Measurements from ENCODE around the gene PTH1R.

Gene PTH1R

DNA sequence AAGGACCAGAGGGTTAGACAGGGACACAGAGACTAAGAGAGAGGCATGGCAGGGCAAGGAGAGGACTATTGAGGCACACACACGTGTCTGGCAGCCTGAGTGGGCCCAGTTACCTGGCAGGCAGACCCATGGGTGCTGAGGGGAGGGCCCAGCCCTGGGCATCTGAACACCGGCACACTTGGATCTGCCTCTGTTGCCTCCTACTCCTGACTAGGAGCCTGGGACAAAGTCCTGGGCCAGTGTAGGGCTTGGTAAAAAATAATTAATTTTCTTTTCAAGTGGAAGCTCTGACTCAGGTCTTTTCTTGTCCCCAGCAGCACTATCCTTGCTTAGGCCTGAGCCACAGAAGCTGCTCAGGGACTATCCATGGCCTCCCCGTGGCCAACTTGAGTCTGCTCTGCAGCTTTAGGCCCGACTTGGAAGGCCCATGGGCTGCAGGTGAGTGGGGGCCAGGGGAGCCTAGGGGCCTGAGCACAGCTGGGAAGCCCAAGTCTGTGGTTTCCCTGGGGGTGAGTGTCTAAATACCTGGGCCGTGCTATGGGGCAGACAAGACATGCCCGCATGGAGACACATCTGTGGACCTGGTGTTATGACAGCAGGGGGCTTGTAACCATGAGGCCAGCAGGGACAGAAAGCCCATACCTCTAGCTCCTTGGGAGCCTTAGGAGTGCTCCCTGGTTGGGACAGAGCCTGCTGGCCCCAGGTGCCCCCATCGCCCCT, at the start of gene PTH1R:
PTH1R (plus strand) TSS at position 316 of the 720 bp plus-strand sequence. CDS start 5,839 bp downstream, outside the sequence.
- Histone ChIP-seq H3K27me3 (ENCODE audit: control insufficient read depth, insufficient read depth, low read length) (peaks cover 5% of the 10 kb centered on the region), H3K36me3 (ENCODE audit: control insufficient read depth, insufficient read depth, low read length) (no peaks in the 10 kb centered on the region), H3K27ac (ENCODE audit: low read depth, low read length) (no peak within 1 kb of the TSS), H3K9ac (ENCODE audit: low read length) (no peak within 1 kb of the TSS), H3K4me3 (ENCODE audit: low read length) (no peak within 1 kb of the TSS), H3K4me1 (ENCODE audit: control insufficient read depth, insufficient read depth, low read length) (peaks cover 4% of the 10 kb centered on the region)

DNA sequence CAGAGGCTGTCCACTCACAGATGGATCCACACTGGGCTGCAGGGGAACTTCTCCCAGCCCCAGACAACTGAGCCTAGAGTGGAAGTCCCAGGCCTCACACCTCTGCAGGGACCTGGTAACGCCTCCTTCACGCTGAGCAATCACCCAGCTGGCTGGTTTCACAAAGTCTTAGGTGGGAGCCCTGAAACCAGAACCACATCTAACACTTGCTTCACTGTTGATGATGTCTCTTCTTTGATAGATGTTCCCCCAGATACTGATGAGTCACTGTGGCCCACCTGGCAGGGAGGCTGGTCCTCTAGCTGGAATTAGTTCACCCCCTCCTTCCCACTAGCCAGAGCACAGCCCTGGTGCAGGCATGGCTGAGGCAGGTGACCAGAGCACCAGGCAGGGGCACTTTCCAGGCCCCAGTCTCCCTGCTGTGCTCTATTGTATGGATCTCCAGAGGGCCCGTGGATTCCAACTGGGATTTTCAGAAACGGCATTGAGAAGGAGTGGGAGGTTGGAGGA, 47.8 kb upstream of the PTH1R start:
- Histone ChIP-seq H3K4me3 (ENCODE audit: low read length) (no peak overlapping the region), H3K27ac (ENCODE audit: low read depth, low read length) (no peak overlapping the region), H3K27me3 (ENCODE audit: control insufficient read depth, insufficient read depth, low read length) (no peaks in the 10 kb centered on the region), H3K4me1 (ENCODE audit: control insufficient read depth, insufficient read depth, low read length) (no peaks in the 10 kb centered on the region), H3K9ac (ENCODE audit: low read length) (no peak overlapping the region), H3K36me3 (ENCODE audit: control insufficient read depth, insufficient read depth, low read length) (no peaks in the 10 kb centered on the region)

DNA sequence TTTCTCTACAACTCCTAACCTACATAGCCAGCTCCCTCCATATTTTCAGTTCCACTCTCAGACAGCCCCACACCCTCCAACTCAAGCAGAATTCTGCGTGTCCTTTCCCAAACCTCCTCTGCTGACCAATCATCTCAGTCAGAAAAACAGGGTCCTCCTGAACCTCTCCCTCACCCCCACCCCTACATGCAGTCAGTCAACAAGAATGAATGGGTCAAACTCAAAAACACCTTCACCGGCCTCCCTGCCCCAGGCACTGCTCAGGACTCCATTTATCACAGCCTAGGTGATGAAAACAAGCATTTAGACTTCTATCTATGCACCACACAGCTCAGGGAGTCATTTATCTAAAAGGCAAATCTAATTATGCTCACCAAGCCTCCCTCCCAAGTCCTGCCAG, 46.7 kb upstream of the PTH1R start:
- Histone ChIP-seq H3K27me3 (ENCODE audit: control insufficient read depth, insufficient read depth, low read length) (no peaks in the 10 kb centered on the region), H3K9ac (ENCODE audit: low read length) (no peak overlapping the region), H3K4me1 (ENCODE audit: control insufficient read depth, insufficient read depth, low read length) (no peaks in the 10 kb centered on the region), H3K4me3 (ENCODE audit: low read length) (no peak overlapping the region), H3K36me3 (ENCODE audit: control insufficient read depth, insufficient read depth, low read length) (no peaks in the 10 kb centered on the region), H3K27ac (ENCODE audit: low read depth, low read length) (no peak overlapping the region)

- H3K4me3 ChIP-seq (ENCODE audit: low read length), result no peak overlapping the region
- no peaks in the 10 kb centered on the region for H3K4me1 ChIP-seq (ENCODE audit: control insufficient read depth, insufficient read depth, low read length)
- H3K36me3 ChIP-seq (ENCODE audit: control insufficient read depth, insufficient read depth, low read length), result no peaks in the 10 kb centered on the region
- no peak overlapping the region for H3K27ac ChIP-seq (ENCODE audit: low read depth, low read length)
- H3K27me3 ChIP-seq (ENCODE audit: control insufficient read depth, insufficient read depth, low read length), result no peaks in the 10 kb centered on the region
- H3K9ac ChIP-seq (ENCODE audit: low read length), result no peak overlapping the region
Measured at GRCh38 chr3:46831316-46831715, 46.2 kb upstream of the PTH1R start.

DNA sequence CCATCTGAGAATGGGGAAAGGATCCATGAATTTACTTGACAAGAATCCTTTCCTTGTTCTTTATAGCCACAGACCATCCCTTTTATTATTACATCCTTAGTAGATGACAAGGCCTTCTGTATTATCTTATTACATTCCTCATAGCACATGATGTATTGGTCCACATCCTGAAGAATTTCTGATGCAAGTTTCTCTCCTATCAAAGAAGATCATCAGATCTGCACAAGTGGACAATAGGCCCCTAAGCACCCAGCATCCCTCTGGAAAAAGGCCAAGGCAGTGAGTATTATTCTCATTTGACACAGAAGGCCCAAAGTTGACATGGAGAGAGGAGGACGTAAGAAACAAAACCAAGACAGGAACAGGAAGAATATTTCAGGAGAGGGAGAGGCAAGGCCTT, 45.7 kb upstream of the PTH1R start:
- H3K4me3 ChIP-seq (ENCODE audit: low read length), result no peak overlapping the region
- no peaks in the 10 kb centered on the region for H3K27me3 ChIP-seq (ENCODE audit: control insufficient read depth, insufficient read depth, low read length)
- H3K27ac ChIP-seq (ENCODE audit: low read depth, low read length), result no peak overlapping the region
- H3K4me1 ChIP-seq (ENCODE audit: control insufficient read depth, insufficient read depth, low read length), result no peaks in the 10 kb centered on the region
- H3K36me3 ChIP-seq (ENCODE audit: control insufficient read depth, insufficient read depth, low read length), result no peaks in the 10 kb centered on the region
- no peak overlapping the region for H3K9ac ChIP-seq (ENCODE audit: low read length)

DNA sequence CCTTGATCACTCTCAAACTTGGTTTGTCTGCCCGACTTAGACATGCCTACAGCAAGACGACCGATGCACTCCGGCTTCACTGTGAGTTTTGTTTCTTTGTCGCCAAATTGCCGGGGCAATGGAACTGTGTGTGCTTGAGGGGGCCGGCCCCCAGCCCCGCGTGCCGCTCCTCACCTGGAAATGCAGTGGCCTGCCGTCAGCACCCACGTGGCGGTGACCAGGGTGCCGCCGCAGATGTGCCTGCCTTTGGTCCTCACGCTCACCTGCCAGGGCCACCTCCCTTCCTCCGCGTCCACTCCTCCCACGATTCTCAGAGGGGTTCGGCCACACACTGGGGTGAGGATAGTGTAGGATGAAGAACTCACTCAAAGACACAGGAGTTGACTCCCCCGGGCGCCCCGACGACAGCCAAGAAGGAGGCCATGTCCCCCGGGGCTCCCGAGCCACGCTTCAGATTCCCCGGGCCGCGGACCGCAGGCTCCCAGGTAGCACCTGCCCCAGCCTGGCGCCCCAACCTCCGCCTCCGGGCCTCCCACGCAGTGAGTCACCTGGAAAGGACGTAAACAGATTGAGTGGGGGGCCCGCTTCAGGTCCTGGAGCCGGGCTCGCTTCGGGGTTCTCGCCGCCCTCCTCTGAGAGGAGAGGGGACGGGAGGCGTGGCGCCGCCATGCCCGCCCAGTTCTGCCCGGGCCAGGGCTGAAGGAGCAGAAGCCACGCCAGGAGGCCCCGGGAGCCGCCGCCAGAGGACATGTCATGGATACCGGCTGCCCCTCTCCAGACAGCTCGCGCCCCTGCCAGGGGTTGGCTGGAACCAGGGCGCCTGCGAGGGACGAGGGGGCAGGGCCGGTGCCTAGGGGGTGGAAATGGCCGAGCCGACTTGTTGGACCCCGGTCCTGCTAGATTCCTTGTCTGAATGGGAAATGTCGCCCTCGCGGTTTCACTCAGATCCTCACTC, 43.9 kb upstream of the PTH1R start:
- no peaks in the 10 kb centered on the region for H3K36me3 ChIP-seq (ENCODE audit: control insufficient read depth, insufficient read depth, low read length)
- no peaks in the 10 kb centered on the region for H3K4me1 ChIP-seq (ENCODE audit: control insufficient read depth, insufficient read depth, low read length)
- no peak overlapping the region for H3K27ac ChIP-seq (ENCODE audit: low read depth, low read length)
- H3K9ac ChIP-seq (ENCODE audit: low read length), result no peak overlapping the region
- no peak overlapping the region for H3K4me3 ChIP-seq (ENCODE audit: low read length)
- H3K27me3 ChIP-seq (ENCODE audit: control insufficient read depth, insufficient read depth, low read length), result no peaks in the 10 kb centered on the region

GRCh38 chr3:46835054-46835453, 42.5 kb upstream of the PTH1R start:
- no peak overlapping the region for H3K9ac ChIP-seq (ENCODE audit: low read length)
- H3K27ac ChIP-seq (ENCODE audit: low read depth, low read length), result no peak overlapping the region
- no peaks in the 10 kb centered on the region for H3K4me1 ChIP-seq (ENCODE audit: control insufficient read depth, insufficient read depth, low read length)
- H3K36me3 ChIP-seq (ENCODE audit: control insufficient read depth, insufficient read depth, low read length), result no peaks in the 10 kb centered on the region
- no peak overlapping the region for H3K4me3 ChIP-seq (ENCODE audit: low read length)
- H3K27me3 ChIP-seq (ENCODE audit: control insufficient read depth, insufficient read depth, low read length), result no peaks in the 10 kb centered on the region

DNA sequence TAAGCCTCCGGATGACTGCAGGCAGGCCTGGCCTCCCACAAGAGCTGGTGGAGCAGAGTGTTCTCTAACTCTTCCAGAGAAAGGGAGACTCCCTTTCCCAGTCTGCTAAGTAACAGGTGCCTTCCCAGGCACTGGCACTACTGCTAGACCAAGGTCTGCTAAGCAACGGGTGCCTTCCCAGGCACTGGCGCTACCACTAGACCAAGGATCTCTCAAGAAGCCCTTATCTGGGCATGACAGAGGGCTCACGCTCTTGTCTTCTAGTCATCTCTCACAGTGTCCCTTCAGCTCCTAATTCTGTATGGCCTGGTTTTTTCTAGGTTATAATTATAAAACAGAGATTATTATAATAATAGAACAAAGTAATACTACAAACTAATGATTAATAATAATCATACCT, 42.0 kb upstream of the PTH1R start:
- Histone ChIP-seq H3K27ac (ENCODE audit: low read depth, low read length) (no peak overlapping the region), H3K4me3 (ENCODE audit: low read length) (no peak overlapping the region), H3K4me1 (ENCODE audit: control insufficient read depth, insufficient read depth, low read length) (no peaks in the 10 kb centered on the region), H3K36me3 (ENCODE audit: control insufficient read depth, insufficient read depth, low read length) (no peaks in the 10 kb centered on the region), H3K9ac (ENCODE audit: low read length) (no peak overlapping the region), H3K27me3 (ENCODE audit: control insufficient read depth, insufficient read depth, low read length) (no peaks in the 10 kb centered on the region)

GRCh38 chr3:46838301-46838700, 39.2 kb upstream of the PTH1R start:
- no peak overlapping the region for H3K9ac ChIP-seq (ENCODE audit: low read length)
- no peaks in the 10 kb centered on the region for H3K4me1 ChIP-seq (ENCODE audit: control insufficient read depth, insufficient read depth, low read length)
- H3K4me3 ChIP-seq (ENCODE audit: low read length), result no peak overlapping the region
- H3K27ac ChIP-seq (ENCODE audit: low read depth, low read length), result no peak overlapping the region
- H3K36me3 ChIP-seq (ENCODE audit: control insufficient read depth, insufficient read depth, low read length), result no peaks in the 10 kb centered on the region
- no peaks in the 10 kb centered on the region for H3K27me3 ChIP-seq (ENCODE audit: control insufficient read depth, insufficient read depth, low read length)

DNA sequence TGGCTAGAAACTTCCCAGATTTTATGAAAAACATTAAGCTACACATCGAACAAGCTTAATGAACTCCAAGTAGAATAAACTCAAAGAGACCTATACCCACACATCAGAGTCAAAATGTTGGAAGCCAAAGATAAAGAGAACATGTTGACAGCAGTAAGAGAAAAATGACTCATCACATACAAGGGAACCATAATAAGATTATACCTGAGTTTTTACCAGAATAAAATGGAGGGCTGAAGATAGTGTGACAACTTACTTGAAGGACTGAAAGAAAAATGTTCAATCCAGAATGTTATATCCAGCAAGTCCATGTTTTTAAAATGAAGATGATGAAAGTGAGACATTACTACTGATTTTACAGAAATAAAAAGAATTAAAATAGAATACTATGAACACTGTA, 37.0 kb upstream of the PTH1R start:
- H3K27ac ChIP-seq (ENCODE audit: low read depth, low read length), result no peak overlapping the region
- H3K4me1 ChIP-seq (ENCODE audit: control insufficient read depth, insufficient read depth, low read length), result no peaks in the 10 kb centered on the region
- no peaks in the 10 kb centered on the region for H3K36me3 ChIP-seq (ENCODE audit: control insufficient read depth, insufficient read depth, low read length)
- no peaks in the 10 kb centered on the region for H3K27me3 ChIP-seq (ENCODE audit: control insufficient read depth, insufficient read depth, low read length)
- no peak overlapping the region for H3K4me3 ChIP-seq (ENCODE audit: low read length)
- no peak overlapping the region for H3K9ac ChIP-seq (ENCODE audit: low read length)

DNA sequence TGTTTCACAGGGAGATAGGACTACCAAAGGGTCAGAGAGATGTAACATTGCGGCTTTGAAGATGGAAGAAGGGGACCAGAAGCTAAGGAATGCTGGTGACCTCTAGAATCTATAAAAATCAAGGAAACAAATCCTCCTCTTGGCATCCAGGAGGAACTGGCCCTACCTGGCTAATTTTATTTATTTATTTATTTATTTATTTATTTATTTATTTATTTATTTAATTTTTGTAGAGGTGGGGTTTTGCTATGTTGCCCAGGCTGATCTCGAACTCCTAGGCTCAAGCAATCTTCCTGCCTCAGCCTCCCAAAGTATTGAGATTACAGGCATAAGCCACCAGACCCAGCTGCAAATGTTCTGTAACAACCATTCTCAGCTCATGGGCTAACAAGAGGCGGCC, 34.0 kb upstream of the PTH1R start:
- Histone ChIP-seq H3K27ac (ENCODE audit: low read depth, low read length) (no peak overlapping the region), H3K4me1 (ENCODE audit: control insufficient read depth, insufficient read depth, low read length) (peaks cover 5% of the 10 kb centered on the region), H3K27me3 (ENCODE audit: control insufficient read depth, insufficient read depth, low read length) (no peaks in the 10 kb centered on the region), H3K36me3 (ENCODE audit: control insufficient read depth, insufficient read depth, low read length) (no peaks in the 10 kb centered on the region), H3K4me3 (ENCODE audit: low read length) (no peak overlapping the region), H3K9ac (ENCODE audit: low read length) (no peak overlapping the region)

DNA sequence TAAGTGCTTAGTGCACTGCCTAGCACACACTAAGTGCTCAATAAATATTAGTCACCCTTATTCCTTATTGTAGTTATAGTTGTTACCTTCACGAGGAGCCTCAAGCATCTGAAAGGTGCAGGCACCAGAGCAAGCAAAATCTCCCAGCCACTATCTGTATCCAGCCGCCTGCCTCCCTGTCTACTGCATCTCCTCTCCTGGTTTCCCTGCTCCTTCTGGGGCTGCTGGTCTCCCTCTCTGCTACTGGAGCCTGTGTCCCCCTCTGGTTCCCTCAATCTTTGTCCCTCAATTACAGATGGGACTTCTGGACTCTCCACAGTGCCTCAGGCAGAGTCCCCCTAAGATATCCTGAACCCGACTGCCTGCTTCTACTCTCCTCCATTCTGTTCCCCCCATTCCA, 33.1 kb upstream of the PTH1R start:
- no peak overlapping the region for H3K4me3 ChIP-seq (ENCODE audit: low read length)
- H3K36me3 ChIP-seq (ENCODE audit: control insufficient read depth, insufficient read depth, low read length), result no peaks in the 10 kb centered on the region
- peaks cover 5% of the 10 kb centered on the region for H3K4me1 ChIP-seq (ENCODE audit: control insufficient read depth, insufficient read depth, low read length)
- H3K27ac ChIP-seq (ENCODE audit: low read depth, low read length), result no peak overlapping the region
- H3K9ac ChIP-seq (ENCODE audit: low read length), result no peak overlapping the region
- no peaks in the 10 kb centered on the region for H3K27me3 ChIP-seq (ENCODE audit: control insufficient read depth, insufficient read depth, low read length)

Measured in rectal smooth muscle tissue (tissue), 1 donor.